ENCODE results near the gene PHF20. TPM values are rescaled to one million over a fixed set of nuclear protein-coding genes. Genes with fewer than 3 reads are reported as not detected.

Gene PHF20
- total and polyA plus RNA-seq, 2 of the 13 experiments (the other 11 are each of a cell fraction or from before 2014, with no cell fraction given): 22.8 to 34.1 TPM

DNA sequence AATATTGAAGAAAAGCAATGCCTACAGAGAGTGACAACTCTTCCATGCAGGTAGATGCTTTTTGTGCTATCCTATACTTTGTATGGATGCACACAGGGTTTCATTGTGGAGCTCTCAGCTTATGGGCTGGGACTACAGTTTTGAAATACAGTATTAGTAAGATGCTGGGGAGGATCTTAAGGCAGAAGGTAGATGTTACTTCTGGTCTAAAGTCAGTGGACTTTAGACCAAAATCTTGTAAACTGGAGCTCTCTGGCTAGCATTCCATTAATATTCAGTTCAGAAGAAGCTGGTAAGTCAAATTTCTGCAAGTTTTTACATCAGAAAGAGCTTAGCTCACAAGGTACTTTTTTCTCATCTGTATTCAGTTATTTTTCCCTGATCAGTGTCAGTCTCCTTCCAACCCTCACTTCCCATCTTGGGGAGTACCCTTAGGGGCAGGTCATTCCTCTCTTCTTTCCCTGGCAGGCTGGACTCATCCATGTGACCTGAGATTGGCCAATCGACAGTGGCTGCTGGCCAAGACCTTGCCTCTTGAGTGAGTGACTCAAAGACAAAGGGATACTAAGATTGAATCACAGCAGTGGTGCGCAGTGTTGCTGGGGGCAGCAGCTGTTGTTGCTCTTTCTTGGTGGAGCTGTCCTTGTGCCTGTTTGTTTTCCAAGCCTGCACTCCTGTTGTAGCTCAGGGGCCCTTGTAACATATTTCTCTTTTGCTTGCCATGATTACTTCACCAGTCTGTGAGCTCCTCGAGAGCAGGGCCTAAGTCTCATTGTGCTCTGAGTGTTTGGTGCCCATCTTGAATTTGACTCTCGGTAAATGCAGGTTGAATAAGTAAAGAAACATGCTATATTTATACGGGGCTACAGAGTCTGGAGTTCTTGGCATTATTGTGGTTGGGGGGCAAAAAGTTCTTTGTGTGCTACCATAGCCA lies 2.8 kb upstream of the PHF20 start (continued):
- TF ChIP-seq NFIC (IDR thresholded peaks at IDR 0.05; ENCODE audit: low read length) (no peak), ZNF788 (CRISPR knock-in tag; IDR thresholded peaks at IDR 0.05; ENCODE audit: borderline replicate concordance) (peak; percentile 32; the same call in 1 of the 2 replicates), THAP9 (CRISPR knock-in tag; IDR thresholded peaks at IDR 0.05; ENCODE audit: borderline replicate concordance) (no peak), ZNF292 (CRISPR knock-in tag; IDR thresholded peaks at IDR 0.05; ENCODE audit: borderline replicate concordance, low read depth) (peak; percentile 53; the same call in 1 of the 2 replicates), TFDP1 (CRISPR knock-in tag; IDR thresholded peaks at IDR 0.05; ENCODE audit: borderline replicate concordance) (0 out of 2 replicates have a peak, but pooled peaks have one; percentile 26), ZNF44 (CRISPR knock-in tag; IDR thresholded peaks at IDR 0.05) (0 out of 2 replicates have a peak, but pooled peaks have one; percentile 31), SALL2 (CRISPR knock-in tag; IDR thresholded peaks at IDR 0.05) (no peak), POLR2AphosphoS5 (IDR thresholded peaks at IDR 0.05; ENCODE audit: low read depth, low read length) (peak; percentile 84), ZNF709 (CRISPR knock-in tag; IDR thresholded peaks at IDR 0.05) (no peak), ZNF367 (CRISPR knock-in tag; IDR thresholded peaks at IDR 0.05; ENCODE audit: borderline replicate concordance) (no peak), TGIF2 (CRISPR knock-in tag; IDR thresholded peaks at IDR 0.05) (0 out of 2 replicates have a peak, but pooled peaks have one; percentile 42), THAP11 (CRISPR knock-in tag; IDR thresholded peaks at IDR 0.05) (peak; percentile 62), ZNF569 (CRISPR knock-in tag; IDR thresholded peaks at IDR 0.05; ENCODE audit: borderline replicate concordance) (no peak), KAT2B (IDR thresholded peaks at IDR 0.05; ENCODE audit: borderline replicate concordance, low read depth, low read length) (no peak), ZNF138 (CRISPR knock-in tag; IDR thresholded peaks at IDR 0.05; ENCODE audit: low read depth) (no peak), HOXA5 (CRISPR knock-in tag; IDR thresholded peaks at IDR 0.05) (0 out of 2 replicates have a peak, but pooled peaks have one; percentile 22), KMT2A (CRISPR knock-in tag; IDR thresholded peaks at IDR 0.05) (0 out of 2 replicates have a peak, but pooled peaks have one; percentile 42), ZNF549 (CRISPR knock-in tag; IDR thresholded peaks at IDR 0.05) (no peak), HES4 (CRISPR knock-in tag; IDR thresholded peaks at IDR 0.05; ENCODE audit: borderline replicate concordance) (no peak), FOXJ3 (CRISPR knock-in tag; IDR thresholded peaks at IDR 0.05; ENCODE audit: borderline replicate concordance) (peak; percentile 53), ZNF597 (CRISPR knock-in tag; IDR thresholded peaks at IDR 0.05) (no peak)
